Measurements from ENCODE around the gene SALL4.

- TF ChIP-seq, protein P1, sequence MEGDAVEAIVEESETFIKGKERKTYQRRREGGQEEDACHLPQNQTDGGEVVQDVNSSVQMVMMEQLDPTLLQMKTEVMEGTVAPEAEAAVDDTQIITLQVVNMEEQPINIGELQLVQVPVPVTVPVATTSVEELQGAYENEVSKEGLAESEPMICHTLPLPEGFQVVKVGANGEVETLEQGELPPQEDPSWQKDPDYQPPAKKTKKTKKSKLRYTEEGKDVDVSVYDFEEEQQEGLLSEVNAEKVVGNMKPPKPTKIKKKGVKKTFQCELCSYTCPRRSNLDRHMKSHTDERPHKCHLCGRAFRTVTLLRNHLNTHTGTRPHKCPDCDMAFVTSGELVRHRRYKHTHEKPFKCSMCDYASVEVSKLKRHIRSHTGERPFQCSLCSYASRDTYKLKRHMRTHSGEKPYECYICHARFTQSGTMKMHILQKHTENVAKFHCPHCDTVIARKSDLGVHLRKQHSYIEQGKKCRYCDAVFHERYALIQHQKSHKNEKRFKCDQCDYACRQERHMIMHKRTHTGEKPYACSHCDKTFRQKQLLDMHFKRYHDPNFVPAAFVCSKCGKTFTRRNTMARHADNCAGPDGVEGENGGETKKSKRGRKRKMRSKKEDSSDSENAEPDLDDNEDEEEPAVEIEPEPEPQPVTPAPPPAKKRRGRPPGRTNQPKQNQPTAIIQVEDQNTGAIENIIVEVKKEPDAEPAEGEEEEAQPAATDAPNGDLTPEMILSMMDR (tag by site-specific recombination; IDR thresholded peaks at IDR 0.05) = no peak
- TF ChIP-seq ZNF140 (tag by site-specific recombination; IDR thresholded peaks at IDR 0.05) (no peak), HOXD13 (CRISPR knock-in tag; IDR thresholded peaks at IDR 0.05; ENCODE audit: borderline replicate concordance) (no peak), ZNF18 (tag by site-specific recombination; IDR thresholded peaks at IDR 0.05) (no peak), ZFP69B (tag by site-specific recombination; IDR thresholded peaks at IDR 0.05) (no peak), ELK4 (IDR thresholded peaks at IDR 0.05; ENCODE audit: borderline replicate concordance, low read depth, low read length) (no peak), ZNF366 (tag by site-specific recombination; conservative IDR thresholded peaks at IDR 0.05) (no peak), ZNF660 (tag by site-specific recombination; IDR thresholded peaks at IDR 0.05) (no peak), ZBTB49 (tag by site-specific recombination; IDR thresholded peaks at IDR 0.05; ENCODE audit: low read depth) (no peak), ZNF514 (tag by site-specific recombination; IDR thresholded peaks at IDR 0.05) (no peak), ZSCAN30 (tag by site-specific recombination; IDR thresholded peaks at IDR 0.05) (no peak)
- TF ChIP-seq, protein P2, sequence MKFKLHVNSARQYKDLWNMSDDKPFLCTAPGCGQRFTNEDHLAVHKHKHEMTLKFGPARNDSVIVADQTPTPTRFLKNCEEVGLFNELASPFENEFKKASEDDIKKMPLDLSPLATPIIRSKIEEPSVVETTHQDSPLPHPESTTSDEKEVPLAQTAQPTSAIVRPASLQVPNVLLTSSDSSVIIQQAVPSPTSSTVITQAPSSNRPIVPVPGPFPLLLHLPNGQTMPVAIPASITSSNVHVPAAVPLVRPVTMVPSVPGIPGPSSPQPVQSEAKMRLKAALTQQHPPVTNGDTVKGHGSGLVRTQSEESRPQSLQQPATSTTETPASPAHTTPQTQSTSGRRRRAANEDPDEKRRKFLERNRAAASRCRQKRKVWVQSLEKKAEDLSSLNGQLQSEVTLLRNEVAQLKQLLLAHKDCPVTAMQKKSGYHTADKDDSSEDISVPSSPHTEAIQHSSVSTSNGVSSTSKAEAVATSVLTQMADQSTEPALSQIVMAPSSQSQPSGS (tag by site-specific recombination; IDR thresholded peaks at IDR 0.05; ENCODE audit: low read depth) = no peak
- TF ChIP-seq, protein P3, sequence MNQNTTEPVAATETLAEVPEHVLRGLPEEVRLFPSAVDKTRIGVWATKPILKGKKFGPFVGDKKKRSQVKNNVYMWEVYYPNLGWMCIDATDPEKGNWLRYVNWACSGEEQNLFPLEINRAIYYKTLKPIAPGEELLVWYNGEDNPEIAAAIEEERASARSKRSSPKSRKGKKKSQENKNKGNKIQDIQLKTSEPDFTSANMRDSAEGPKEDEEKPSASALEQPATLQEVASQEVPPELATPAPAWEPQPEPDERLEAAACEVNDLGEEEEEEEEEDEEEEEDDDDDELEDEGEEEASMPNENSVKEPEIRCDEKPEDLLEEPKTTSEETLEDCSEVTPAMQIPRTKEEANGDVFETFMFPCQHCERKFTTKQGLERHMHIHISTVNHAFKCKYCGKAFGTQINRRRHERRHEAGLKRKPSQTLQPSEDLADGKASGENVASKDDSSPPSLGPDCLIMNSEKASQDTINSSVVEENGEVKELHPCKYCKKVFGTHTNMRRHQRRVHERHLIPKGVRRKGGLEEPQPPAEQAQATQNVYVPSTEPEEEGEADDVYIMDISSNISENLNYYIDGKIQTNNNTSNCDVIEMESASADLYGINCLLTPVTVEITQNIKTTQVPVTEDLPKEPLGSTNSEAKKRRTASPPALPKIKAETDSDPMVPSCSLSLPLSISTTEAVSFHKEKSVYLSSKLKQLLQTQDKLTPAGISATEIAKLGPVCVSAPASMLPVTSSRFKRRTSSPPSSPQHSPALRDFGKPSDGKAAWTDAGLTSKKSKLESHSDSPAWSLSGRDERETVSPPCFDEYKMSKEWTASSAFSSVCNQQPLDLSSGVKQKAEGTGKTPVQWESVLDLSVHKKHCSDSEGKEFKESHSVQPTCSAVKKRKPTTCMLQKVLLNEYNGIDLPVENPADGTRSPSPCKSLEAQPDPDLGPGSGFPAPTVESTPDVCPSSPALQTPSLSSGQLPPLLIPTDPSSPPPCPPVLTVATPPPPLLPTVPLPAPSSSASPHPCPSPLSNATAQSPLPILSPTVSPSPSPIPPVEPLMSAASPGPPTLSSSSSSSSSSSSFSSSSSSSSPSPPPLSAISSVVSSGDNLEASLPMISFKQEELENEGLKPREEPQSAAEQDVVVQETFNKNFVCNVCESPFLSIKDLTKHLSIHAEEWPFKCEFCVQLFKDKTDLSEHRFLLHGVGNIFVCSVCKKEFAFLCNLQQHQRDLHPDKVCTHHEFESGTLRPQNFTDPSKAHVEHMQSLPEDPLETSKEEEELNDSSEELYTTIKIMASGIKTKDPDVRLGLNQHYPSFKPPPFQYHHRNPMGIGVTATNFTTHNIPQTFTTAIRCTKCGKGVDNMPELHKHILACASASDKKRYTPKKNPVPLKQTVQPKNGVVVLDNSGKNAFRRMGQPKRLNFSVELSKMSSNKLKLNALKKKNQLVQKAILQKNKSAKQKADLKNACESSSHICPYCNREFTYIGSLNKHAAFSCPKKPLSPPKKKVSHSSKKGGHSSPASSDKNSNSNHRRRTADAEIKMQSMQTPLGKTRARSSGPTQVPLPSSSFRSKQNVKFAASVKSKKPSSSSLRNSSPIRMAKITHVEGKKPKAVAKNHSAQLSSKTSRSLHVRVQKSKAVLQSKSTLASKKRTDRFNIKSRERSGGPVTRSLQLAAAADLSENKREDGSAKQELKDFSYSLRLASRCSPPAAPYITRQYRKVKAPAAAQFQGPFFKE (tag by site-specific recombination; IDR thresholded peaks at IDR 0.05; ENCODE audit: borderline replicate concordance) = no peak
Measured at GRCh38 chr20:51747182-51747911, 55.0 kb downstream of the SALL4 start.

All from HEK293 (cell line).